Activated CD4-positive, CD25-positive, alpha-beta regulatory T cell treated with anti-CD3 and anti-CD28 coated beads, Interleukin-2, amount 50 U/mL, for 24 hours (primary cell): Measurements from ENCODE around the gene GRIA3.
A peak's percentile ranks its signal among the peaks of the same experiment; 100 is the strongest.
"Not testable (repeated sequence)": the region's sequence is repeated elsewhere in the genome, so short reads cannot be mapped to it uniquely, and the experiment has no call there.

Experiments
- ATAC-seq, 2 donors: fragments of 150-1000 bp; cut with Tn5 transposase; one replicate each; pipeline ENCODE4 v1.10.0; 2021; ENCODE audit warnings: mild to moderate bottlenecking in 1 of 2, moderate library complexity in 1 of 2

Gene GRIA3

GRCh38 chrX:123475068-123475724, 291.1 kb downstream of the GRIA3 start:
- no peak for ATAC-seq

DNA sequence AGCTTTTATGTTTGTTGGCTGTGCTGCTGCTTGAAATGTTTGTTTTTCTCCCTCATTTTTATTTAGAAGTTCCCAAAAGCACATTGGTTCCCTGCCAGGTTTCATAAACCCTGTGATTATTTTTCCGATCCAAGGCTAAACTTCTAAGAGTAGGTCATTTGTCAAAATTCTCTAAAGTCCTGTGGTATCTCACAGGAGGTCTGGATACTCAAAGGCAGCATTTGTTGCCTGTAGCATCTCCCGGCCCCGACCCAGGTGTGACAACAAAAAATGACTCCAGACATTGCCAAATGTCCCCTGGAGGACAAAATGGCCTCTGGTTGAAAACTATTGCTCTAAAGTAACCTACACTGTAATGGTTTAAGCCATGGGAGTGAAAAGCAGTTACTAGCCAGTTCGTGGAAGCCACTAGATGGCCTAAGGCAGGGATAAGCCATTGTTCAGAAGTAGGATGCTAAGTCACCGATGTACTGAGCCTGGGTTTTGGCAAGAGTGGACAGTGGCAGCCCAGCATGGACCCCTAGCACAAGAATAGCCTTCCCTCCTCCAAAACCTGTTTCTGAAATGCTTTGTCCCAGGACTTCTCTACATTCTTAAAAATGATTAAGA, 292.6 kb downstream of the GRIA3 start:
- no peak for ATAC-seq

DNA sequence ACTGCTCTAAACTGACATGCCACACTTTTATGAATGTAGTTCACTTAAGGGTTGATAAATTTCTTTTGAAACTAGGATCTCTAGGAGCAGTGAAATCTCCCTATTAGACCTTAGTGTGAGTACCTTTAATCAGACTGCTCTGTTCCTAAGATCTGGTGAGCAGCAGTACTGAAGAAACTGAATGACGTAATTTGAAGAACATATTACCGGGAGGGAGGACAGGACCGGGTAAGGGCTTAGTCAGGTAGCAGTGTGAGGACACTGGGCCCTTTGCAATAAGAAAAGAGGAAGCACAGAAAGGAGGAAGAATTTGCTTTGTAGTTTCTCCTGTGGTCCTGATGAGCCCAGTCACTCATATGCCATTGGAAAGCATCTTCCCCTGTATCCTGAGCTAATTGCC, 293.6 kb downstream of the GRIA3 start:
- no peak for ATAC-seq

DNA sequence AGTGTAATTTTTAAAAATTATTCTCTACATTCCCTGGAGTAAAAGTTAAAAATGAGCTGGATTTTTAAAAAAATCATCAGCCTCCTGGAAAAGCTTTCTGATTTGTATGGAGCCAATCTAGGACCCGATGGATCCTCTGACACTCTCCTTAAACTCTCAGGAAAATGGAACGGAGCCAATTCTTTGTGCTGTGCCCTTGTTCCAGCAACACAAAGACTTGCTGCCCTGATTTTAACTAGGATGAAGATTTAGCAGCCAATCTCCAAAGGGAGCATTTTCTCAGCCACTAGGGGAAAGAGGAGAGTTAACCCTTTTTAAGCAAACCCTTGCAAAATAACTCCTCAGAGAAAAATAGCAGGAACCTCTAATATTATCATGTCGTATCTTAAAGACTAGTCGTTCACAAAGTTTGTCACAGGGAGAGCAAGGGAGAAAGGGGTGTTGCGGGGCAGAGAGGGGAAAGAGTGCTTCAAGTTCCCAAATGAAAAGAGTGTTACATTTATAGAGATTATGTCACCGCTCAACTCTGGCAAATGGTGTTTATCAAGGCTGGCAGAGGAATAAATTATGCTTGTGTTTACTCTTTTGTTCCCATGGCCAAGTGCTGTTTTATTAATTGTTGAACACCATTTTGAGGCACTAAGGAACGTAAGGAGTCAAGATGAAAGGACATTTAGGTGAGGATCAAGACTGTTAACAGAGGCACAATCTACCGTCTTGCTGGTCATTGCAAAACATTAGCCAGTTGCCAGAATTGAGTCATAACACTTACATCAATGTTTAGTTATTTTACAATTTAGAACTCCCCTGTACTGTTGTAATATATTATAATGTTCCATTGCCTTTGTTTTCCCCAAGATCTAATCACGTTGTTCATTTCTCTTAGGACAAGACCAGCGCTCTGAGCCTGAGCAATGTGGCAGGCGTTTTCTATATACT, 298.1 kb downstream of the GRIA3 start:
- ATAC-seq, result no peak

- ATAC-seq, result no peak
Observed at GRCh38 chrX:123486297-123486696, 302.2 kb downstream of the GRIA3 start.

DNA sequence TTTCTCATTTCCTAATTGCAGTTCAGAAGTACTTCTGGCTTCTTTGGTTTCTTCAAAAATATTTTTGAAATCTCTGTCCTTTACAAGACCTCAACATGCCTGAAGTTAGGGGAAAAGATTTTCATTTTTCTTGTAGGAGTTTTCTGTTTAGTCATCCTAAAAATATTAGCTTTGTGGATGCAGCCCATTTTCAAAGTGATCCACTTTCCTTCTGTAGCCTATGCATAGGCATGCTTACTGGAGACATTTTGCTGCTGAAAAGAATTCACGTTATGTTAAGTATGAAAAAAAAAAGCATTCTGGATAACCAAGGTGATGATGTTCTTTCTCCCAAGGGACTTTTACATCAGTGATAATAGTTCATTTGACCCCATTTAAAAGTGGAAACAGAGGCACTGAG, 303.2 kb downstream of the GRIA3 start:
- ATAC-seq, result no peak

DNA sequence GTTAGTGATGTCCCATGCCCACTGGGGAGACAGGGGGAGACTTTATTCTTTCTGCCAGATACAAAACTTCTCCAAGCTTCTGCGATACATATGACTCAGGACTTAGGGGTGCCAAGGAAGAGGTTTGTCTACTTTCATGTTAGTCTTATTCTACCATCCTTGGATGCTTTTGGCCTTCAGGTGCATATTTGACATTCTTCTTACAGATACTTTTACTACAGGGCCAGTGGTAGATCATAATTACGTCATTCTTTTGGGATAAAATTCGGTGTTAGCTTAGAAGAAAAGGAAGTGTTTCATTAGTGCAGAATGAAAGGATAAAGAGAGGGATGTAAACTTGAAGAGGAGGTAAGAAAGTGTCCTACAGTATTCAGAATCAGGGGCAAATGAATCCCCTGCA, 303.6 kb downstream of the GRIA3 start:
- ATAC-seq, result no peak

DNA sequence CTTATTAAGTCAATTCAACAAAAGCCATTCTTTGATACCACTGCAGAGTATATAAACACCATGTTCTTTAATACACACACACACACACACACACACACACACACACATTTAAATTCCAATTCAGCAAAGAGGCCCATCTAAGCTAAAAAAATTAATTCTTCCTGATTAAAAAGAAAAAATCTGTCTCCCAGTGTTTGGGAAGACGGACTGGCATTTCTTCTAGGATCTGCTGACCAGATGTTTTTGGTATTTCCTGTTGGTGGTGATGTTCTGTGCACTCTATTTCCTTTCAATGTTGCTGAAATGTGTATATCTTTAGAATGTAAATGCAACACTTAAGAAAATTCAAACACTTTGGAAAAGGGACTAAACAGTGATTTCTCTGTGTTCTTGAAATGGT, 304.9 kb downstream of the GRIA3 start:
- ATAC-seq, result no peak

DNA sequence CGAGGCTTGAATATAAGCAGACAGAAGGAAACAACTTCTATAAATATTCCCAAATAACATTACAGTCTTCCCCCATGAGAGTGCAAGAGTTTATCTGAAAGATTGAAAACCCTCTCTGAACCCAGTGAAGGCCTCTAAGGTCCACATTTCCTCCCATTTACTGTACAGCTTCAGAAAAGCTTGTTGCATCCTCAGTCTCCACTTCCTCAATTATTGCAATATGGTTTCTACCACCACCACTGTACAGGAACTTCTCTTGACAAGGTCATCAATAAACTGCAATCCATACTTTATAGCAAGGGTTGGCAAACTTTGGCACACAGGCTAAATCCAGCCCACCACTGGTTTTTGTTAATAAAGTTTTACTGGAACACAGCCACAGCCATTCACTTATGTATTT, 309.8 kb downstream of the GRIA3 start:
- ATAC-seq, result no peak

DNA sequence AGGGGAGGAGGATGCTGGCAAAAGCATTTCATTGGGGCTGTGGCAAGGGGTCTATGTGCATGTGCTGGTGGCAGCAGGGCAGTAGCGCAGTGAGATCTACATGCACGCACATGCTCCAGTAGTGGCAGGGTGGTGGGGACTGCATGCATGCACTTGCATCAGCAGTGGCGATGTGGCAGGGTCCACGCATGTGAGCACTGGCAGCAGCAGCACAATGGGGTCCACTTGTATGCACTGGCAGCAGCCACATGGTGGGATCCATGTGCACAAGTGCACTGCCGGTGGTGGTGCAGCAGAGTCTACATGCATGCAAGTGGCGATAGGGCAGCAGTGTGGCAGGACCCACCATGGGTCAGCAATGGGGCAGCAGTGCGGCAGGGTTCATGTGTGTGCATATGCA, 315.7 kb downstream of the GRIA3 start:
- ATAC-seq, result no peak

DNA sequence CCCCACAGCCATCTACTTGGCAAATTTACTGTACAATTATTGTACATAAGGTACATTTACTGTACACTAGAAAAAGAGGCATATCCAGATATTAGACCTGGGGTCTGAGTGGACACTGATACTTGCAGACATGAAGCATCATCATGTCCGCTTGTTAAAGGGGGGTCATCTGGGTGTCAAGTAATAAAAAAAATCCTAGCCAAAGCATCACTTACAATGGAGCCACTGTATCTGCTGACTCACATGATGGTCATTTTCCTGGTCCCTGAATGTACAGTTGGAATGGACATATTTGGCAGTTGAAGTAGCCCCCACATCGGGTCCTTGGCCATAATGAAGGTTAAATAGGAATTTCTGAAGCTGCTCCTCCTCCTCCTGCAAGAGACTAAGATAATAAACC, 320.0 kb downstream of the GRIA3 start:
- ATAC-seq, result no peak

DNA sequence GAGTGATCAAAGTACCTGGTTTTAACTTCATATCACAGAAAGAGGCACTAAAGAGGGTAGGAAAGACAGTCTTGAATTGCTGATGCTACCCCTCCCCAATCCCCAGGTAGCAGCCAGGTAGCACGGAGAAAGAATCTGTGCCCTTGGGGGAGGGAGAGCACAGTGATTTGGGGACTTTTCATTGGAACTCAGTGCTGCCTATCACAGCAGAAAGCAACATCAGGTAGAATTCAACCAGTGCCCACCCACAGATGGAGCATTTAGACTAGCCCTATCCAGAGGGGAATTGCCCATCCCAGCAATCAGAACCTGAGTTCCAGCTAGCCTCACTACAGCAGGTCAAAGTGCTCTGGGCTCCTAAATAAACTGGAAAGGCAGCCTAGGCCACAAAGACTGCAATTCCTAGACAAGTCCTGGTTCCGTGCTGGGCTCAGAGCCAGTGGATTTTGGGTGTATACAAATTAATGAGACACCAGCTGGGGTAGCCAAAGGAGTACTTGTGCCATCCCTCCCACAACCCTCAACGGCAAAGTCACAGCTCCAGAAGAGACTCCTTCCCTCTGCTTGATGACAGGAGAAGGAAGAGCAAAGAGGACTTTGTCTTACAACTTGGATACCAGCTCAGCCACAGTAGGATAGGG, 320.7 kb downstream of the GRIA3 start:
- ATAC-seq, result no peak

DNA sequence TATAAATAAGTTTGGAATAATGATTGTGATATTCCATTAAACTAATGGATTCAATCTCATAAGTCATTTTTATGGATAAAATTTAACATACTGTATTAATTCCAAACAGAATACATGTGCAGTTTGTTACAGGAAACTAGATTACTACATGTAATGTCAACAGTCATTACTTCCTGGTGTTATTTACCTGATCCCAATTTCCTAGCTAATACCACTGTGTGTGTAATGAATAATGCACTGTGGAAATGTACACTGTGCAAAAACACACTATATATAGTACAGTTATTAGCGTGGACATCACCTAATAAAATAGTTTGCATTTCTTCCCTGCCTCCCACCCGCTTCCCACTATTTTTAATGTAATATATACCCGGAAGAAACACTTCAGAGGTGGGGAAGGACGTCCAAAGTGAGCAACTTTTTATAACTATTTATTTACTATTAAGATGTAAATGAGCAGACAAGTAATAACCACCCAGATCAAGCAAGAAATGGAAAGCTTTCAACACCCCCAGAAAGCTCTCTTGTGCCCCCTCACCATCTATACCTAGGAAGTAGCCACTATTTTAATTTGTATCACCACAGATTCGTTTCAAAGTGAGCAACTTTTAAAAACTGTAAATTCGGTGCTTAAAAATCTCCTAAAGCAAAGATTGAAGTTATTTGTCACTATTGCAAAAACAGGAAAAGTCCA, 329.7 kb downstream of the GRIA3 start:
- no peak for ATAC-seq

- not testable (repeated sequence) for ATAC-seq
Observed at GRCh38 chrX:123514279-123514640, 330.2 kb downstream of the GRIA3 start.

DNA sequence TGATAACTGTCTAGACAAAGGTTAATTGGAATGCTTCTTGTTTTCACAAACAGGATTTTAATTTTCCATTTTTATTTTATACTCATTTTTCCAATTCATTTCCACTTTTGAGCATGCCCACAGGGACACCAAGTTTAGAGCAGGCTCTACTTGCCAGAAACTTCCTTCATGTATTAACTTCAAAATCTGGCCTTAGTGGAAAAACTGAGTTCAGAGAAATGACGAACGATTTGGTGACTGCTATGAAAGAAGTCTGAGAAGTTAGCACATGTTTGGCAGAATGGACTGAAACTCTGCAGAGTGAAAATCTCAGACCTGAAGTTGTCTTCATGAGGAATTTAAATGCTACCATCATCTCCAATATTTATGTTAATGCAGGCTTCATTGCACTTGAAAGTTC, 334.7 kb downstream of the GRIA3 start:
- no peak for ATAC-seq

DNA sequence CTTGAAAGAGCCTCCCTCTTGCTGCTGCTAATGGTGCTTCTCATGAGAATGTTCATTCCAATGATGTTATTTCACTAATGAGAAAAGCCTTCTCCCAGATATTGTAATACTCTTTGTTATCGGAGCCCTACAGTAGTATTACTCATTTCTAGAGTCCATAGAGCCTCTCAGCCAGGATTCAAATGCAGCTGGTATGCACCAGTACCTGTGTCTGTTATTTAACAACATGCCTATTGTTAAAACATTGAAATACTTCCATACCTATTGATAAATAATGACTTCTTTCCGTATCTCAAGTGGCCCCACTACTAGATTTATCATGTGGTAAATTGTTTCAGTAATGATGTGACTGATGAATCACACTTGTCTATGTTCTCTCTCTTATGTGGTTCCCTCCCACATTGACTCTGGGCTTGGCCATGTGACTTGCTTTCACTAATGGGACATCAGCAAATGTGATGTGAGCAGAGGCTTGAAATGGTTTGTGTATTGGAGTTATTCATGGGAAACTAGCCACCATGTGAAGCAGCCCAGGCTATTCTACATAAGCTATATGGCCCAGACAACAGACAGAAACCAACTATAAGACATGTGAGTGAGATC, 341.1 kb downstream of the GRIA3 start:
- peak in 1 of 2 donors; percentile 30 for ATAC-seq

GRCh38 chrX:123530726-123531125, 346.6 kb downstream of the GRIA3 start:
- ATAC-seq, result not testable (repeated sequence)
